HCT116 (cell line): ENCODE data around the gene BLNK. TPM values are rescaled to one million over a fixed set of nuclear protein-coding genes. Genes with fewer than 3 reads are reported as not detected.

ENCODE experiments used
- ATAC-seq: fragments of 200-7000 bp; cut with Tn5 transposase; 2 replicates; pipeline ENCODE4 v1.9.1; 2020; ENCODE audit warnings: mild to moderate bottlenecking, moderate library complexity
- BruUV-seq: library from RNA; stranded (reverse); fragments of 400-500 nt; replicated peaks from 2 replicates; lab custom pipeline; 2021; lab: Mats Ljungman, UMichigan
- CTCF ChIA-PET: fragments of 300-600 bp; sonication (Branson Sonifier 250); formaldehyde crosslinking; loops from one replicate; lab custom pipeline; 2021; ENCODE audit warnings: antibody characterized with exemption; lab: Charles Lee
- POLR2A ChIA-PET: fragments of 300-600, 350-600 bp; sonication (Branson Sonifier 250); formaldehyde crosslinking; loops from one replicate; lab custom pipeline; 2021; ENCODE audit warnings: antibody characterized with exemption; lab: Charles Lee
- RAD21 ChIA-PET, 2 experiments: fragments of 300-600 bp; sonication (Branson Sonifier 250); formaldehyde crosslinking; loops; one replicate each; lab custom pipeline; 2023; ENCODE audit warnings: low total read pairs in 2 of 2; ENCODE audit not compliant: uncharacterized antibody in 2 of 2, unreplicated experiment in 2 of 2, low non-redundant PET in 1 of 2; lab: Charles Lee
- DNase-seq: peaks from one replicate; pipeline ENCODE4 v3.0.0-alpha.2; 2010; ENCODE audit warnings: low read depth, low spot score
- H2AFZ ChIP-seq: fragments of 200-600 bp; shearing (Covaris generic), sonication (generic); 2 replicates; pipeline ENCODE4 v1.6.1; 2017; ENCODE audit warnings: low read depth, mixed run types, mixed read lengths, antibody characterized with exemption, low read length; ENCODE audit not compliant: poor library complexity, severe bottlenecking
- H3K27ac ChIP-seq: 2 replicates; pipeline ENCODE4 v1.5.1; 2012; ENCODE audit warnings: low read depth, low read length
- H3K27me3 ChIP-seq: fragments of 200-600 bp; sonication (generic); 2 replicates; pipeline ENCODE4 v1.6.1; 2016; ENCODE audit warnings: mixed run types, low read length, mixed read lengths; ENCODE audit not compliant: insufficient read depth
- H3K36me3 ChIP-seq, 2 experiments: fragments of 200-500 bp in 1 of 2; fragments of 200-600 bp in 1 of 2; sonication (Bioruptor generic) in 1 of 2; sonication (generic) in 1 of 2; 2 replicates each; pipeline versions ENCODE4 v1.5.1 to v1.6.1; 2014 to 2016; ENCODE audit warnings: low read length in 2 of 2, inconsistent platforms in 1 of 2, mixed read lengths in 1 of 2, mixed run types in 1 of 2; ENCODE audit not compliant: insufficient read depth in 2 of 2, control insufficient read depth in 1 of 2
- H3K4me1 ChIP-seq, 2 experiments: fragments of 200-600 bp in 1 of 2; sonication (generic) in 1 of 2; 2 replicates each; pipeline versions ENCODE4 v1.5.1 to v1.6.1; 2012 to 2017; ENCODE audit warnings: low read length in 2 of 2, inconsistent platforms in 1 of 2, mild to moderate bottlenecking in 1 of 2, mixed read lengths in 1 of 2, mixed run types in 1 of 2, moderate library complexity in 1 of 2; ENCODE audit not compliant: insufficient read depth in 2 of 2, control insufficient read depth in 1 of 2
- H3K4me2 ChIP-seq: fragments of 200-600 bp; sonication (generic); 2 replicates; pipeline ENCODE4 v1.6.1; 2017; ENCODE audit warnings: mixed run types, low read length, mixed read lengths
- H3K4me3 ChIP-seq, 2 experiments: fragments of 200-600 bp in 1 of 2; sonication (generic) in 1 of 2; replicated peaks in 1 of 2; 2 replicates each; pipeline ENCODE4 v1.5.1; 2011 to 2016; ENCODE audit warnings: low read length in 2 of 2, control low read depth in 1 of 2, low read depth in 1 of 2, mild to moderate bottlenecking in 1 of 2, mixed read lengths in 1 of 2, mixed run types in 1 of 2
- H3K79me2 ChIP-seq: fragments of 200-600 bp; sonication (generic); 2 replicates; pipeline ENCODE4 v1.6.1; 2017; ENCODE audit warnings: mild to moderate bottlenecking, mixed run types, low read length, moderate library complexity, mixed read lengths; ENCODE audit not compliant: insufficient read depth
- H3K9ac ChIP-seq: fragments of 200-600 bp; sonication (generic); 2 replicates; pipeline ENCODE4 v1.6.1; 2016; ENCODE audit warnings: low read length, mixed read lengths
- H3K9me2 ChIP-seq: fragments of 200-600 bp; sonication (generic), shearing (Covaris generic); 2 replicates; pipeline ENCODE4 v1.6.1; 2017; ENCODE audit warnings: mixed run types, mild to moderate bottlenecking, moderate library complexity; ENCODE audit not compliant: insufficient read depth
- H3K9me3 ChIP-seq, 2 experiments: fragments of 200-500 bp in 1 of 2; fragments of 200-600 bp in 1 of 2; sonication (Bioruptor generic) in 1 of 2; sonication (generic) in 1 of 2; 2 replicates each; pipeline ENCODE4 v1.6.1; 2014 to 2017; ENCODE audit warnings: low read length in 2 of 2, mixed read lengths in 2 of 2, inconsistent platforms in 1 of 2, low read depth in 1 of 2, mild to moderate bottlenecking in 1 of 2, mixed run types in 1 of 2, moderate library complexity in 1 of 2; ENCODE audit not compliant: control insufficient read depth in 1 of 2, insufficient read depth in 1 of 2
- H4K20me1 ChIP-seq: fragments of 200-600 bp; sonication (generic), shearing (Covaris generic); 2 replicates; pipeline ENCODE4 v1.6.1; 2017; ENCODE audit warnings: mixed run types, mild to moderate bottlenecking, moderate library complexity; ENCODE audit not compliant: insufficient read depth
- CBX3 ChIP-seq: IDR thresholded peaks from 2 replicates; pipeline ENCODE4 v1.6.1; 2012; ENCODE audit warnings: low read depth
- CEBPB ChIP-seq: IDR thresholded peaks from 2 replicates; pipeline ENCODE4 v1.6.1; 2012; ENCODE audit warnings: low read depth
- EGR1 ChIP-seq: IDR thresholded peaks from 2 replicates; pipeline ENCODE4 v1.6.1; 2012; ENCODE audit warnings: low read depth
- ELF1 ChIP-seq: IDR thresholded peaks from 2 replicates; pipeline ENCODE4 v1.6.1; 2012; ENCODE audit warnings: low read depth, borderline replicate concordance
- EZH2 ChIP-seq: fragments of 200-600 bp; sonication (generic); IDR thresholded peaks from 2 replicates; pipeline ENCODE4 v1.6.1; 2017; ENCODE audit warnings: antibody characterized with exemption, mixed run types
- EZH2phosphoT487 ChIP-seq: fragments of 200-600 bp; IDR thresholded peaks from 2 replicates; pipeline ENCODE4 v1.6.1; 2018; ENCODE audit warnings: antibody characterized with exemption, borderline replicate concordance
- FOSL1 ChIP-seq: IDR thresholded peaks from 2 replicates; pipeline ENCODE4 v1.6.1; 2012; ENCODE audit warnings: low read depth
- JUND ChIP-seq: IDR thresholded peaks from 2 replicates; pipeline ENCODE4 v1.6.1; 2012
- MAX ChIP-seq: IDR thresholded peaks from 2 replicates; pipeline ENCODE4 v1.6.1; 2012
- POLR2AphosphoS5 ChIP-seq: IDR thresholded peaks from 2 replicates; pipeline ENCODE4 v1.6.1; 2011; ENCODE audit warnings: mild to moderate bottlenecking, low read depth, low read length, moderate library complexity
- RAD21 ChIP-seq: IDR thresholded peaks from 2 replicates; pipeline ENCODE4 v1.6.1; 2012; ENCODE audit warnings: low read depth, mild to moderate bottlenecking
- SIN3A ChIP-seq: IDR thresholded peaks from 2 replicates; pipeline ENCODE4 v1.6.1; 2012; ENCODE audit warnings: low read depth
- SP1 ChIP-seq: IDR thresholded peaks from 2 replicates; pipeline ENCODE4 v1.6.1; 2012; ENCODE audit warnings: low read depth
- TCF7L2 ChIP-seq: IDR thresholded peaks from 2 replicates; pipeline ENCODE4 v1.7.0; 2011; ENCODE audit warnings: borderline replicate concordance, inconsistent platforms; ENCODE audit not compliant: insufficient read depth, insufficient read length; ENCODE audit errors: extremely low read depth
- ZFX ChIP-seq: fragments of 450-650 bp; IDR thresholded peaks from 2 replicates; pipeline ENCODE4 v1.6.1; 2017
- ZNF274 ChIP-seq: fragments of 200-500 bp; sonication (Bioruptor generic); IDR thresholded peaks from 2 replicates; pipeline ENCODE4 v1.6.1; 2014; ENCODE audit warnings: mild to moderate bottlenecking, low read depth, low read length, inconsistent platforms
- intact Hi-C: fragments of 100-400 bp; cut with micrococcal nuclease; formaldehyde crosslinking; loops from 2 replicates; pipeline ENCODE4 v1.10.0; 2022
- total RNA-seq: library from RNA; stranded (reverse); gene quantifications from one replicate; pipeline ENCODE4 v1.2.1, GENCODE V29; 2021; ENCODE audit not compliant: unreplicated experiment
- TF ChIP-seq, protein P1 (sequence below): IDR thresholded peaks from 2 replicates; pipeline ENCODE4 v1.6.1; 2012
- TF ChIP-seq, protein P2 (sequence below): IDR thresholded peaks from 2 replicates; pipeline ENCODE4 v1.6.1; 2011; ENCODE audit warnings: mild to moderate bottlenecking, low read length, moderate library complexity; ENCODE audit not compliant: insufficient replicate concordance; ENCODE audit errors: extremely low read depth

The BLNK gene
- total RNA-seq, 1 experiment from 2014 or later = 0.59 TPM

DNA sequence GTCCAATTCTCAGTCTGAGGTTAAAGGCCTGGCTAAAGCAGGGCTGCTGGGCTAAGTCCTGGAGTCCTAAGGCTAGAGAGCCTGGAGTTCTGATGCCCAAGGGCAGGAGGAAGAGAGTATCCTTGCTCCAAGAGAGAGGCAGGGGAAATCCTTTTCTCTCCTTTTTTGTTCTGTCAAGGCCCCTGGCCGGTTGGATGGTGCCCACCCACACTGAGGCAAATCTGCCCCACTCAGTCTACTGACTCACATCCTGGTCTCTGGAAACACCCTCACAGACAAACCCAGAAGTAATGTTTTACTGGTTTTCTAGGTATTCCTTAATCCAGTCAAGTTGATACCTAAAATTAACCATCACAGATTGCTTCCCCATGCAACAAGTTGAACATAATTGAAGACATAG is 118.3 kb downstream of the BLNK start:
- intact Hi-C loops = no loop called here
- ChIA-PET RAD21 (no interaction called here), POLR2A (no interaction called here), CTCF (no interaction called here)
- BruUV-seq = no TSS peak
- no peak for ATAC-seq
- H3K79me2 ChIP-seq = peaks cover 27% of the 10 kb centered on the region
- no peaks in the 10 kb centered on the region for H3K9me3 ChIP-seq
- no peaks in the 10 kb centered on the region for H3K4me1 ChIP-seq
- peaks cover 28 to 41% of the 10 kb centered on the region in 2 experiments for H3K36me3 ChIP-seq
- no peak overlapping the region for H3K4me2 ChIP-seq
- H3K9ac ChIP-seq = no peak overlapping the region
- H3K27ac ChIP-seq = no peak overlapping the region
- H3K4me3 ChIP-seq = no peak overlapping the region
- H4K20me1 ChIP-seq = no peaks in the 10 kb centered on the region
- H3K27me3 ChIP-seq = no peaks in the 10 kb centered on the region
- no peak overlapping the region for H2AFZ ChIP-seq
- no peaks in the 10 kb centered on the region for H3K9me2 ChIP-seq
- DNase-seq = no peak
- TF ChIP-seq EGR1 = no peak
- no peak for TF ChIP-seq EZH2
- no peak for TF ChIP-seq FOSL1
- TF ChIP-seq, protein P1, sequence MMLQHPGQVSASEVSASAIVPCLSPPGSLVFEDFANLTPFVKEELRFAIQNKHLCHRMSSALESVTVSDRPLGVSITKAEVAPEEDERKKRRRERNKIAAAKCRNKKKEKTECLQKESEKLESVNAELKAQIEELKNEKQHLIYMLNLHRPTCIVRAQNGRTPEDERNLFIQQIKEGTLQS = no peak
- TF ChIP-seq CEBPB = no peak
- no peak for TF ChIP-seq TCF7L2

- ChIA-PET POLR2A (no interaction called here), CTCF (no interaction called here), RAD21 (no interaction called here)
- no peak overlapping the region for H3K4me3 ChIP-seq
- no peak for ATAC-seq
- peaks cover 33% of the 10 kb centered on the region for H3K79me2 ChIP-seq
- no peak overlapping the region for H3K9ac ChIP-seq
- intact Hi-C loops = no loop called here
- DNase-seq = no peak
- no peaks in the 10 kb centered on the region for H3K9me2 ChIP-seq
- H3K27me3 ChIP-seq = no peaks in the 10 kb centered on the region
- H2AFZ ChIP-seq = no peak overlapping the region
- peaks cover 21 to 35% of the 10 kb centered on the region in 2 experiments for H3K36me3 ChIP-seq
- no peaks in the 10 kb centered on the region for H3K4me1 ChIP-seq
- H3K9me3 ChIP-seq = no peaks in the 10 kb centered on the region
- H3K27ac ChIP-seq = no peak overlapping the region
- no TSS peak for BruUV-seq
- no peak overlapping the region for H3K4me2 ChIP-seq
- H4K20me1 ChIP-seq = no peaks in the 10 kb centered on the region
- TF ChIP-seq ZFX = no peak
- TF ChIP-seq JUND = no peak
- TF ChIP-seq CBX3 = no peak
- no peak for TF ChIP-seq POLR2AphosphoS5
- TF ChIP-seq SIN3A = no peak
- TF ChIP-seq CEBPB = no peak
- TF ChIP-seq FOSL1 = no peak
- no peak for TF ChIP-seq RAD21
- no peak for TF ChIP-seq EZH2phosphoT487
- TF ChIP-seq MAX = no peak
- no peak for TF ChIP-seq ZNF274
- TF ChIP-seq ELF1 = no peak
- TF ChIP-seq SP1 = no peak
- TF ChIP-seq, protein P2, sequence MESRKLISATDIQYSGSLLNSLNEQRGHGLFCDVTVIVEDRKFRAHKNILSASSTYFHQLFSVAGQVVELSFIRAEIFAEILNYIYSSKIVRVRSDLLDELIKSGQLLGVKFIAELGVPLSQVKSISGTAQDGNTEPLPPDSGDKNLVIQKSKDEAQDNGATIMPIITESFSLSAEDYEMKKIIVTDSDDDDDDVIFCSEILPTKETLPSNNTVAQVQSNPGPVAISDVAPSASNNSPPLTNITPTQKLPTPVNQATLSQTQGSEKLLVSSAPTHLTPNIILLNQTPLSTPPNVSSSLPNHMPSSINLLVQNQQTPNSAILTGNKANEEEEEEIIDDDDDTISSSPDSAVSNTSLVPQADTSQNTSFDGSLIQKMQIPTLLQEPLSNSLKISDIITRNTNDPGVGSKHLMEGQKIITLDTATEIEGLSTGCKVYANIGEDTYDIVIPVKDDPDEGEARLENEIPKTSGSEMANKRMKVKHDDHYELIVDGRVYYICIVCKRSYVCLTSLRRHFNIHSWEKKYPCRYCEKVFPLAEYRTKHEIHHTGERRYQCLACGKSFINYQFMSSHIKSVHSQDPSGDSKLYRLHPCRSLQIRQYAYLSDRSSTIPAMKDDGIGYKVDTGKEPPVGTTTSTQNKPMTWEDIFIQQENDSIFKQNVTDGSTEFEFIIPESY = no peak
- no peak for TF ChIP-seq EGR1
Measured at GRCh38 chr10:96152437-96152836, 118.9 kb downstream of the BLNK start.
